Skin epidermis (tissue), 12 donors: ENCODE results near the gene GPR27.
A peak's percentile ranks its signal among the peaks of the same experiment; 100 is the strongest.

ENCODE experiments used
- H3K27ac ChIP-seq, 21 experiments: fragments of 200-600 bp; sonication (generic) in 11 of 21; one replicate each; pipeline ENCODE4 v1.5.0; 2020; ENCODE audit warnings: mild to moderate bottlenecking in 3 of 21, inconsistent platforms in 2 of 21, moderate library complexity in 2 of 21
- H3K4me3 ChIP-seq, 7 experiments: fragments of 200-600 bp; sonication (generic) in 2 of 7; one replicate each; pipeline ENCODE4 v1.5.0; 2020; ENCODE audit warnings: inconsistent platforms in 2 of 7, mild to moderate bottlenecking in 2 of 7, moderate library complexity in 1 of 7

GPR27 gene

DNA sequence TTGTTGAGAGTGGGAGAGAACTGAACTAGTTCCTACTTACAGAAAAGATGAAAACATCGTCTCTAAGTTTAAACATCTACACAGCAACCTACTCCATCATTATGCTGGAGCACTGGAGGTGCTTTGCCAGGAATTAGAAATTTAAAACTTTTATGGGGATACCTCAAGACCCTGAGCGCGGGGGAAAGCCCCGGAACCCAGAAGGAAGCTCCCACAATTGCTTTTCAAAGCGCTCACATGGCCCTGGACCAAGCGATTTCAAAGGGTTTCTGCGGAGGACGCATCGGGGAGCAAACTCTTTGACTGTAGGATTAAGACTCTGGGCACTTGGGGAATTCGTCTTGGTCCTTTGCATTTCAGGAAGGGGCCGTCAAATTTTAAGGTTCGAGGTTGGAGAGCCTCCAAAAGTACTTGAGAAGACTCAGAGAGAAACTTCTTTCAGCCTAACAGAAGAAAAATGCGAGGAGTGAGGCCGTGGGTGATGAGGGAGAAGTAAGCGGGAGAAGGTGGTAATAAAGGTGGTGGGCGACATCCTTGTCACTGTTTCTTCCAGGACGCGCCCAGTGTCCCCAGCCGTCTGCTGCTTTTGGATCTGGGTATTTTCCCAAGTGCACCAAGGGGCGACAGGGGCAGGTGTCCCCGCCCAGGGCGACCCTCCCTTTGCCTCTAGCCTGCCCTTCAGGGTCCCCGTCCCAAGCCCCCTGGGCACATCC lies 30.7 kb downstream of the GPR27 start:
- Histone ChIP-seq H3K27ac (peak overlapping the region in 1 of 21 experiments; percentile 39), H3K4me3 (peak overlapping the region; percentile 5 to 39 (median 24))

DNA sequence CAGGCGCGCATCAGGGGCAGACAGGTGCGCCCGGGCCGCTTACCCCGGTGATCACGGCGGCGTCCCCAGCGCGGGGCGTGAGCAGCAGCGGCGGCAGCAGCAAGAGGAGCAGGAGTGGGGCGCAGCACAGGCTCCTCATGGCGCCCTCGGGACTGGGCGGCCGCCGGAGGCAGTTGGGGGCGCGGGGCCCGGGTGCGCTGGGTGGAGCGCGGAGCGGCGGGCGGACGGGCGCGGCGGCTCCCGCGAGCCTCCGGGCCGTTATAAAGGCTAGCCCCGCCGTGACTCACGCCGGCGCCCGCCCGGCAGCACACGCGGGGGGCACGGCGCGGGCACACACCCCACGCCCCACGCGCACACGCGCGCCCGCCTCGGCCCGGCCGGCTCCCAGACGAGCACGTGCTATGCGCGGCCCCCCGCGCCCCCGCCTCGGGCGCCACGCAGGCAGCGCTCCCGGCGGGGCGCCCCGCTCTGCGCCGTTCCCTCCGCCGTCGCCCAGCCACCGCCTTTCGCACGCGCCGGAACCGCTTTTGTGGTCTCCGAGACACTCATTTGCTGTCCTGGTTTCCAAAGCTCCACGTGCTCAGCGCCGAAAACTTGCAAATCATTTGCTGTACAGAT lies 31.4 kb downstream of the GPR27 start, which contains the start of gene PROK2:
Gene PROK2, minus strand, starts transcription at position 235 of the 618 bp plus-strand sequence. Its CDS starts 96 bp downstream, at position 139.
- Histone ChIP-seq H3K27ac (peak within 1 kb of the TSS in 2 of 21 experiments; percentile 31 to 39), H3K4me3 (peak within 1 kb of the TSS; percentile 5 to 39 (median 24))

GRCh38 chr3:71785532-71786216 lies 32.0 kb downstream of the GPR27 start:
- Histone ChIP-seq H3K4me3 (peak overlapping the region in 5 of 7 experiments; percentile 6 to 39 (median 33)), H3K27ac (peak overlapping the region in 1 of 21 experiments; percentile 31)

GRCh38 chr3:71786217-71786549 lies 32.5 kb downstream of the GPR27 start:
- Histone ChIP-seq H3K27ac (no peak overlapping the region), H3K4me3 (peak overlapping the region in 1 of 7 experiments; percentile 24)

DNA sequence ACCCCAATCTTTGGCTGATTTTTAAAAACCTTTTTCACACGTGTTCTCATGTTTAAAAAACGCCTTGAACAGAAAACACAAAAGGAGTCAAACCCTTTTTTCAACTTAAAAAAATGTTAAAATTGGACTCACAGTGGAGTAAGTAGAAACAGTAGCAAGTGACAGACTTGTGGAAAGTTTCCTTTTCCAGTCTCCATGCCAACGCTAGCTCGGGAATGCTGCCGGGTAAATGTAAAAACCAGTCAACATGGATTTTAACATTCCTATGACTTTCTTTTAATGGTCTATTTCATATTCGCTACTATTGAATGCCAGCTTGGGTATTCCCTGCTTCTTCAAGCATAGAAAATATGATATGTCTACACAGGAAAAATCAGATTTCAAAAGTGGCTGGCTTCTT lies 32.9 kb downstream of the GPR27 start:
- H3K4me3 ChIP-seq: no peak overlapping the region
- H3K27ac ChIP-seq: no peak overlapping the region

DNA sequence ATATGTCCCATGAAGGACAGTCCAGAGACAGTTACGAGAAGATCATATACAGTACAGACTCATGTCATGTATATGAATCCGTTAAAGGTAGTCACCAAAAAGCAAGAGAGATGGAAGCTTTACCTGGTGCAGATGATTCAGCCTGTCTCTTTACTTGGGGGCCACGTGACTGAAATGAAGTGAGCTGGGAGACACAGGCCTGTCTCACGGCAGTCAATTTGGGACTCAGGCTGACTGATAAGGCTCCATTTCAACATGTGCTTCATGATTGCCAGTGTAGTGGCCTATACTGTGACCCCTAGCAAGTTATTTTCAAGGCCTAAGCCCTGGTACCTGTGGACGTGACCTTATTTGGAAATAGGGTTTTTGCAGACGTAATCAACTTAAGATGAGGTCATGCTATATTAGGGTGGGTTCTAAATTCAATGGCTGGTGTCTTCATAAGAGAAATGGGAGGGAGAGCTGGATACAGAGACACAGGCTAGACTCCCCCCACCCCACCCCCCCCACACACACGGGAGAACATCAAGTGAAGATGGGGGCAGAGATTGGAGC lies 34.3 kb downstream of the GPR27 start:
- no peak overlapping the region for H3K4me3 ChIP-seq
- H3K27ac ChIP-seq: no peak overlapping the region

- Histone ChIP-seq H3K4me3 (no peak overlapping the region), H3K27ac (no peak overlapping the region)
These were observed 36.3 kb downstream of the GPR27 start for GRCh38 chr3:71789922-71790321.

GRCh38 chr3:71791634-71792033 lies 38.0 kb downstream of the GPR27 start:
- no peak overlapping the region for H3K4me3 ChIP-seq
- no peak overlapping the region for H3K27ac ChIP-seq

GRCh38 chr3:71796290-71796689 lies 42.6 kb downstream of the GPR27 start:
- Histone ChIP-seq H3K27ac (no peak overlapping the region), H3K4me3 (no peak overlapping the region)

GRCh38 chr3:71797455-71797854 lies 43.8 kb downstream of the GPR27 start:
- Histone ChIP-seq H3K27ac (no peak overlapping the region), H3K4me3 (no peak overlapping the region)

DNA sequence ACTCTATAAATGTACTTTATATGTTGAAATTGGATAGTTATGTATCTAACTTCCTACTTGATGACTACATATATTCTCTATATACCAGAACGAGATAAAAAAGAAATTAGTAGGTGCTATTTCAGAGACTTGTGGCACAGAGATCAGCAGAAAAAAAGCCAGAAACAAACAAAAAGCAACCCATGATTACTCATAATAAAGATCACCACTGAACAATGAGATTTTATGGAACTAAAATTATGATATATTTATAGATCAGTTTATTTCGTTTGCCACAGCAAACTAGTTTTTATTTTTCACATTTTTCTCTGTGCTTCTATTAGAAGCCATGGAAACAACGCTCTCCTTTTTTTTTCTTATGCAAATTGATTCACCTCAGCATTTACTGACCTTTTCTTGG lies 46.4 kb downstream of the GPR27 start:
- no peak overlapping the region for H3K4me3 ChIP-seq
- H3K27ac ChIP-seq: no peak overlapping the region

DNA sequence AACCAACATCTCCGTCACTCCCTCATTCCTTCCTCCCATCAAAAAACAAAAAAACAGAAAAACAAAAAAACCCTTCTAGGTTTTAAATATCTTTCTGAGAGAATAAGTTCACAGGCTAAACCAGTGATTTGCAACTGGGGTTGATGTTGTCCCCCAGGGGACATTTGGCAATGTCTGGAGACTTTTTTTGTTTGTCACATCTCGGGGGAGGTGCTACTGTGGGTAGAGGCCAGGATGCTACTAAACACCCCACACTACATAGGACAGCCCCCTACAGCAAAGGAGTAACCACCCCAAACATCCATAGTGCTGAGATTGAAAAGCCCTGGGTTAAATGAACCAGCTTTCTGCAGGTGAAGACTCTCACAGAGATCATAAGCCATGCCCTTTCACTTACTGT lies 48.3 kb downstream of the GPR27 start:
- Histone ChIP-seq H3K4me3 (no peak overlapping the region), H3K27ac (no peak overlapping the region)

- Histone ChIP-seq H3K27ac (no peak overlapping the region), H3K4me3 (no peak overlapping the region)
These were observed 49.6 kb downstream of the GPR27 start for GRCh38 chr3:71803248-71803647.

DNA sequence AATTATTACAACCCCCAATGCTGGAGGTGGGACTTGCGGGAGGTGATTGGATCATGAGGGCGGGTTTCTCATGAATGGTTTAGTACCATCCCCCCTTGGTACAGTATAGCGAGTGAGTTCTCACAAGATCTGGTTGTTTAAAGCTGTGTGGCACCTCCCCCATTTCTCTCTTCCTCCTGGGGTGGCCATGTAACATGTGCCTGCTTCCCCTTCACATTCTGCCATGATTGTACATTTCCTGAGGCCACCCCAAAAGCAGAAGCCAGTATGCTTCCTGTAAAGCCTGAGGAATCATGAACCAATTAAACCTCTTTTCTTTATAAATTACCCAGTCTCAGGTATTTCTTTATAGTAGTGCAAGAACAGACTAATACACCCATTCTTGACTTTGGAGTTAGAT lies 51.5 kb downstream of the GPR27 start:
- Histone ChIP-seq H3K4me3 (no peak overlapping the region), H3K27ac (peak overlapping the region in 1 of 21 experiments; percentile 32)

DNA sequence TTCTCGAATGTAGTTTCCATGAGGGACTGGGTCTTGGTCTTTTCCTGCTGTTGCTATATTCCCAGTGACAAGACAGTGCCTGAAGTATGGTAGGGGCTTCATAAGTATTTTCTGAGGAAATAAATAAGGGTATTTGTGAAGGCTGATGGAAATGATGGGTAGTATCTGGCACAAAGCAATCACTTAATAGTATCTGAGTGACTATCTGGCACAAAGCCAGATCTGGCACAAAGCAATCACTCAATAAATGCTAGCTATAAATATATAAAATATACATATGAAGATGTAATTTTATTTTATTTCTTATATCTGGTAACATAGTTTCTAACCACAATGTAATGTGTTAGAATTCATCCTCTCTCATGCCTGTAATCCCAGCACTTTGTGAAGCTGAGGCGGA lies 52.0 kb downstream of the GPR27 start:
- H3K4me3 ChIP-seq: no peak overlapping the region
- H3K27ac ChIP-seq: peak overlapping the region in 1 of 21 experiments; percentile 32
